Umbilical cord (tissue), 2 donors: ENCODE data around the gene GVQW3. TPM values are rescaled to one million over a fixed set of nuclear protein-coding genes. Genes with fewer than 3 reads are reported as not detected.

Source experiments
- DNase-seq: peaks from one replicate; pipeline ENCODE4 v3.0.0-alpha.2; 2015; ENCODE audit warnings: low spot score
- total RNA-seq: library from RNA; depleted of rRNA; stranded (reverse); fragments of >200 nt; gene quantifications from one replicate; pipeline ENCODE4 v1.2.3, GENCODE V29; 2014; ENCODE audit warnings: low replicate concordance; ENCODE audit not compliant: insufficient read depth

Gene GVQW3
- total RNA-seq, 1 donor from 2014 or later: 7.0 TPM

GRCh38 chr11:76445121-76446084 lies 64.3 kb downstream of the GVQW3 start:
- DNase-seq: peak; percentile 94

GRCh38 chr11:76448506-76448905 lies 67.4 kb downstream of the GVQW3 start:
- DNase-seq: no peak

- DNase-seq: no peak
Measured at GRCh38 chr11:76453248-76453647, 72.1 kb downstream of the GVQW3 start.

GRCh38 chr11:76455331-76455730 lies 74.2 kb downstream of the GVQW3 start:
- DNase-seq: peak; percentile 34

- peak; percentile 6 for DNase-seq
Measured at GRCh38 chr11:76455931-76456330, 74.8 kb downstream of the GVQW3 start.

- DNase-seq: peak; percentile 46
Measured at GRCh38 chr11:76456571-76456970, 75.4 kb downstream of the GVQW3 start.

Other genes with a start within 250 kb of the GVQW3 start
- 2.9 TPM for gene WNT11, start 174.8 kb upstream of the GVQW3 start, total RNA-seq
- gene THAP12, start 191 bp upstream of the GVQW3 start, total RNA-seq: 59.9 TPM
- gene EMSY, start 63.7 kb downstream of the GVQW3 start, total RNA-seq: 21.9 TPM